ENCODE measurements around the gene FGF12. TPM values are rescaled to one million over a fixed set of nuclear protein-coding genes. Genes with fewer than 3 reads are reported as not detected.

The FGF12 gene
- polyA plus RNA-seq, 1 of the 3 experiments (the other 2 are of a cell fraction): 0.30 TPM

GRCh38 chr3:192642651-192643050, 84.7 kb downstream of the FGF12 start:
- Histone ChIP-seq H3K27ac (ENCODE audit: low read depth in 2 of 2, low read length in 1 of 2) (no peak overlapping the region), H3K4me2 (no peak overlapping the region), H3K9ac (no peak overlapping the region), H3K9me2 (no peaks in the 10 kb centered on the region), H3K4me1 (ENCODE audit: control insufficient read depth in 1 of 2, insufficient read depth in 2 of 2, low read depth in 1 of 2, low read length in 1 of 2) (no peaks in the 10 kb centered on the region), H3K9me3 (no peaks in the 10 kb centered on the region), H3K79me2 (ENCODE audit: insufficient read depth) (no peaks in the 10 kb centered on the region), H3K27me3 (ENCODE audit: insufficient read depth) (no peaks in the 10 kb centered on the region), H3K4me3 (ENCODE audit: low read depth in 2 of 2, low read length in 1 of 2) (no peak overlapping the region), H2AFZ (ENCODE audit: low read depth) (no peak overlapping the region), H4K20me1 (ENCODE audit: insufficient read depth) (no peaks in the 10 kb centered on the region), H3F3A (replicated peaks; ENCODE audit: insufficient read depth) (no peaks in the 10 kb centered on the region), H3K36me3 (replicated peaks in 1 of 2; ENCODE audit: control insufficient read depth in 1 of 2, insufficient read depth in 2 of 2, low read length in 1 of 2) (no peaks in the 10 kb centered on the region)
- POLR2A ChIA-PET: no interaction called here
- TF ChIP-seq SIN3A (IDR thresholded peaks at IDR 0.05; ENCODE audit: borderline replicate concordance, low read depth, low read length): no peak
- no peak for TF ChIP-seq PBX3 (IDR thresholded peaks at IDR 0.05)
- 12% methylated on average over 5 of the region's 5 CpGs for WGBS (ENCODE audit: low lambda C conversion rate)
- CTCF ChIA-PET: no interaction called here
- no peak for DNase-seq

- H3K4me3 ChIP-seq (ENCODE audit: low read depth in 2 of 2, low read length in 1 of 2): no peak overlapping the region
- no peaks in the 10 kb centered on the region for H3K36me3 ChIP-seq (replicated peaks in 1 of 2; ENCODE audit: control insufficient read depth in 1 of 2, insufficient read depth in 2 of 2, low read length in 1 of 2)
- no peak overlapping the region for H2AFZ ChIP-seq (ENCODE audit: low read depth)
- POLR2A ChIA-PET: no interaction called here
- H3K27me3 ChIP-seq (ENCODE audit: insufficient read depth): no peaks in the 10 kb centered on the region
- H3K4me2 ChIP-seq: no peak overlapping the region
- no peaks in the 10 kb centered on the region for H3K9me2 ChIP-seq
- no peaks in the 10 kb centered on the region for H3K4me1 ChIP-seq (ENCODE audit: control insufficient read depth in 1 of 2, insufficient read depth in 2 of 2, low read depth in 1 of 2, low read length in 1 of 2)
- H3K9ac ChIP-seq: no peak overlapping the region
- no peak overlapping the region for H3K27ac ChIP-seq (ENCODE audit: low read depth in 2 of 2, low read length in 1 of 2)
- CTCF ChIA-PET: no interaction called here
- TF ChIP-seq RCOR1 (IDR thresholded peaks at IDR 0.05; ENCODE audit: low read length): no peak
- no peak for TF ChIP-seq REST (IDR thresholded peaks at IDR 0.05; ENCODE audit: low read depth, low read length)
- no peaks in the 10 kb centered on the region for H3F3A ChIP-seq (replicated peaks; ENCODE audit: insufficient read depth)
- 12% methylated on average over 6 of the region's 6 CpGs for WGBS (ENCODE audit: low lambda C conversion rate)
- no peaks in the 10 kb centered on the region for H4K20me1 ChIP-seq (ENCODE audit: insufficient read depth)
- H3K9me3 ChIP-seq: no peaks in the 10 kb centered on the region
- DNase-seq: no peak
- no peaks in the 10 kb centered on the region for H3K79me2 ChIP-seq (ENCODE audit: insufficient read depth)
Observed at GRCh38 chr3:192641919-192642318, 85.4 kb downstream of the FGF12 start.

- ChIA-PET CTCF (no interaction called here), POLR2A (no interaction called here)
- no peaks in the 10 kb centered on the region for H3K79me2 ChIP-seq (ENCODE audit: insufficient read depth)
- no peak overlapping the region for H3K4me2 ChIP-seq
- H4K20me1 ChIP-seq (ENCODE audit: insufficient read depth): no peaks in the 10 kb centered on the region
- H3K9ac ChIP-seq: no peak overlapping the region
- H3K9me3 ChIP-seq: no peaks in the 10 kb centered on the region
- H3K36me3 ChIP-seq (replicated peaks in 1 of 2; ENCODE audit: control insufficient read depth in 1 of 2, insufficient read depth in 2 of 2, low read length in 1 of 2): no peaks in the 10 kb centered on the region
- no peak overlapping the region for H3K4me3 ChIP-seq (ENCODE audit: low read depth in 2 of 2, low read length in 1 of 2)
- H3K27ac ChIP-seq (ENCODE audit: low read depth in 2 of 2, low read length in 1 of 2): no peak overlapping the region
- H2AFZ ChIP-seq (ENCODE audit: low read depth): no peak overlapping the region
- no peaks in the 10 kb centered on the region for H3F3A ChIP-seq (replicated peaks; ENCODE audit: insufficient read depth)
- DNase-seq: no peak
- no peaks in the 10 kb centered on the region for H3K9me2 ChIP-seq
- no peaks in the 10 kb centered on the region for H3K4me1 ChIP-seq (ENCODE audit: control insufficient read depth in 1 of 2, insufficient read depth in 2 of 2, low read depth in 1 of 2, low read length in 1 of 2)
- H3K27me3 ChIP-seq (ENCODE audit: insufficient read depth): no peaks in the 10 kb centered on the region
- WGBS (ENCODE audit: low lambda C conversion rate): 0% methylated on average over 2 of the region's 2 CpGs
- TF ChIP-seq SIN3A (IDR thresholded peaks at IDR 0.05; ENCODE audit: borderline replicate concordance, low read depth, low read length) (no peak), TCF12 (IDR thresholded peaks at IDR 0.05) (no peak), SMC3 (IDR thresholded peaks at IDR 0.05; ENCODE audit: low read depth, low read length) (no peak), JUND (IDR thresholded peaks at IDR 0.05) (no peak), ZBTB33 (IDR thresholded peaks at IDR 0.05; ENCODE audit: borderline replicate concordance, low read depth) (no peak), USF2 (IDR thresholded peaks at IDR 0.05; ENCODE audit: borderline replicate concordance, low read depth, low read length) (no peak), EZH2phosphoT487 (IDR thresholded peaks at IDR 0.05; ENCODE audit: borderline replicate concordance, low read depth) (no peak), GABPA (IDR thresholded peaks at IDR 0.05; ENCODE audit: low read depth) (no peak), EP300 (IDR thresholded peaks at IDR 0.05; ENCODE audit: borderline replicate concordance in 1 of 2, low read depth in 1 of 2, low read length in 1 of 2) (no peak), RAD21 (IDR thresholded peaks at IDR 0.05; ENCODE audit: low read length) (no peak), NFIC (IDR thresholded peaks at IDR 0.05; ENCODE audit: borderline replicate concordance) (no peak), YY1 (IDR thresholded peaks at IDR 0.05; ENCODE audit: low read depth) (no peak)
Observed at GRCh38 chr3:192639987-192640386, 87.4 kb downstream of the FGF12 start.
